GM21390 (cell line): ENCODE data around the gene CUTA.

Experiments
- ATAC-seq: cut with Tn5 transposase; IDR thresholded peaks from one replicate; pipeline ENCODE4 v1.9.1; 2021; ENCODE audit not compliant: unreplicated experiment

The CUTA gene

GRCh38 chr6:33439956-33440648 is 22.2 kb upstream of the CUTA start:
- no peak for ATAC-seq

DNA sequence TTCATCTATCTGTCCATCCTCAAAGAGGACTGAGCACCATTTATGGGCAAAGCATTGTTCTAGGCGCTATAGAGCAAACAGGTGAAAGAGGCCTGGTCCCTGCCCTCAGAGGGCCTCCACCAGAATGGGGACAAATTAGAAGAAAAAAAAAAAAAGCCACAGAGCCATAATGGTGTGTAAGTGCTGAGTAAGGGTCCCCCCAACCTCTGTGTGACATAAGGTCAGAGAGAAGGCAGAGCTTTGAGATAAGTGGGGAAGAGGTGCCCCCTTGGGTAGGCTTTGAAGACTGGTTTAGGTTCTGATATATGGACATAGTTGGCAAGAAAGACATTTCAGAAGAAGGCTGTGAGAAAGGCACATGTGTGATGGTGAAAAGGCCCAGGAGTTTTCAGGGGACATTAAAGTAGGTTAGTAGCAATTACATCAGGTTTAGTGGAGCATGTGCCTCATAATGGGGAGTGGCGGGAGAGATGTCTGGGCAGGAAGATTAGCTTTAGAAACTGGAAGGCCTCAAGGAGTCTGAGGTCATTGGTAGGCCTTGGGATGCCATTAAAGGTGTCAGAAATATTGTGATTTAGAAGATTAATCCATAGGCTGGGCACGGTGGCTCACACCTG is 21.2 kb upstream of the CUTA start:
- no peak for ATAC-seq

DNA sequence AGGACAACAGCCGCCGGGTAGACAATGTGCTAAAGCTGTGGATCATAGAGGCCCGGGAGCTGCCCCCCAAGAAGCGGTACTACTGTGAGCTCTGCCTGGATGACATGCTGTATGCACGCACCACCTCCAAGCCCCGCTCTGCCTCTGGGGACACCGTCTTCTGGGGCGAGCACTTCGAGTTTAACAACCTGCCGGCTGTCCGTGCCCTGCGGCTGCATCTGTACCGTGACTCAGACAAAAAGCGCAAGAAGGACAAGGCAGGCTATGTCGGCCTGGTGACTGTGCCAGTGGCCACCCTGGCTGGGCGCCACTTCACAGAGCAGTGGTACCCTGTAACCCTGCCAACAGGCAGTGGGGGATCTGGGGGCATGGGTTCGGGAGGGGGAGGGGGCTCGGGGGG is 19.8 kb upstream of the CUTA start:
- no peak for ATAC-seq

DNA sequence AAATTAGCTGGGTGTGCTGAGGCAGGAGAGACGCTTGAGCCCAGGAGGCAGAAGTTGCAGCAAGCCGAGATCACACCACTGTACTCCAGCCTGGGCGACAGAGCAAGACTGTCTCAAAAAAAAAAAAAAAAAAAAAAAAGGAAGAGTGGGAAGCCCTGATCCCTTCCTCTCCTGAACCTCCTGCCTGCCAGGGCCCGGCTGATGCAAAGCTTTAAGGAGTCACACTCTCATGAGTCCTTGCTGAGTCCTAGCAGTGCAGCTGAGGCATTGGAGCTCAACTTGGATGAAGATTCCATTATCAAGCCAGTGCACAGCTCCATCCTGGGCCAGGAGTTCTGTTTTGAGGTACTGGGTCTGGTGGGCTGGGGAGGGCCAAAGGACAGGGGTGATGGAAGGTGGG is 17.1 kb upstream of the CUTA start:
- ATAC-seq: no peak

GRCh38 chr6:33433544-33434191 is 15.8 kb upstream of the CUTA start:
- ATAC-seq: no peak

DNA sequence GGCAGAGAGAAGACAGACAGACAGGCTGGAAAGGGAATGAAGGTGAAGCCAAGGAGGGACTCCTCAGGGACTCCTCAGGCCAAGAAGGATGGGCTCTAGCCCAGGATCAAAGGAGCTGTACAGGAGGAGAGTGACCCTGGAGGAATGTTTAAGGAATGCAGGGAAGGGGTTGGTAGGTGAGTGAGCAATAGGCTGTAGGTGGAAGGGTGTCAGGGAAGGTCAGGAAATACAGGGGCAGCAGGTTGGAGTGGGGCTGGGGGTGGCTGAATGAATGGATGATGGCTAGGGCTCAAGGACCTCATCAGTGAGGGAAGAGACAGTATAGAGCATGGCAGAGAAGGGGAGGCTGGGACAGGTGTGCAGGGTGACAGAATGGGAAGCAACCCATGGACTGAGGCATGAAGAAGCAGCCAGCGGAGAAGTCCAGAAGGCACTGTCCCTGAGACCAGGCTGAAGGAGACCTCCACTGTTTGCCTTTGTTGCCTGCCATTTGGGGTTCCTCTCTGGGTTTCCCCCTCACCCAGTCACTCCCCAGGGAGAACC is 15.2 kb upstream of the CUTA start:
- no peak for ATAC-seq

- ATAC-seq: no peak
Observed at GRCh38 chr6:33432546-33432945, 14.6 kb upstream of the CUTA start.

DNA sequence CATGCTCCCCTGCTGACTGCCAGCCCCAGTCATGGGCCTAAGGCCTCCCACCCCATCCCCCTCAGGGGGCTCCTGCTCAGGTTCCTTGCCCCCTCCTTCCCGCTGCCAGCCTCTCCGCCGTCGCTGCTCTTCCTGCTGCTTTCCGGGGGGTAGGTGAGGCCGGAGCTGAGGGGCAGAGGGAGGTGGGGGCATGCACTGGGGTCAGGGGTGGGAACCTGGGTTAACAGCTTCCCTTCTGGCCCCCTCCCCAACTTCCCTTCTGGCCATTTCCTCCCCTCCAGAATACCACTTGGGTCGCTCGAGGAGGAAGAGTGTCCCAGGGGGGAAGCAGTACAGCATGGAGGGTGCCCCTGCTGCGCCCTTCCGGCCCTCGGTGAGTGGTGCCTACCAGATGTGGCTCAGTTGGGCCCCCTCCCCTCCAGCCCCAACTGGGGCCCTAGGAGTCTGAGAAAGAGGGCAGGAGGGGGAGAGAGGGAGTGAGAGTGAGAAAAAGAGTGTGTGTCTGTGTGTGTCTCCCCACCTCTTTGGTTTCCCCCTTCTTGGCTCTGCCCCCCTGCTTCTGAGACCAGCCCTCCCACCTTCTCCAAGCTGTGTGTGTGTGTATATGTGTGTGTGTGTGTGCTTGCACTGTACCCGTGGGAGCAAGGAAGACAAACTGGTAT is 14.1 kb upstream of the CUTA start:
- ATAC-seq: no peak

DNA sequence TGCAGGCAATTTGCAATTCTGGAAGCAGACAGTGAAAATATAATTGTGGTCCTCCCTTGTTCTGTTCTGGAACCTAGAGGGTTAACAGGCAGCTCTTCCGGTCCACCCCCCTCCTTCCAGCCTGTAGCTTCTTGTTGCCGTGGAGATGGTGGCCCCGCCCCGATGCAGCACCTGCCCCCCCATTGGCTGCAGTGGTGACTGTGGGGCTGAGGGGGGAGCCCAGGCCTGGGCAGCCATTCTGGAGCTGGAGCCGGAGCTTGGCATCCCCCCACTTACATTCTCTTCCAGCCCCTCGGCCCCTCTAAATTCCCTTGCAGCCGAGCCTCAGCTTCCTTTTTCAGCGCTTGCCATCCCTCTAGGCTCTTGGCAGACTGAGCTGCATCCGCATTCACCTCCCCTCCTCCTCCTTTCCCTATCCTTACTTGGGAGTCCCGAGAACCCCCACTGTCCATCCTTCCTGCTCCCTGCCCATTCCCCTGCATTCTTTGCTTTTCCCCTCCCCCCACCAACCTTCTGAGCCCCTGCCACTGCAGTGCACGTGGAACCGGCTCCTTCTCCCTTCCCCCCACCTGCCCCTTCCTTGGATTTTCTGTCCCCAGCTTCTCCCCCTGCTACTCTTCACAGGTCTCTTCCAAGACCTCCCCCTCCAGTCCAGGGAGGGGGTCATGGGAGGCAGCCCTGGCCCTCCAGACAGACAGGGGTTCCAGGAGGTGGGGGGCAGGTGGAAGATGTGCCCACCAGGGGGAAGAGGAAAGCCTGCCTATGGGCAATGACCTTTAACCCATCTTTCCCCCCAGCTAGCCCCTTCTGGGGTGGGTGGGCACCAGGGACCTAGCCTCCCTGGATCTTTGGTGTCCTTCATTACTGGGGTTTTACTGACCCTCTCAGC is 13.3 kb upstream of the CUTA start:
- no peak for ATAC-seq

GRCh38 chr6:33430334-33430733 is 12.4 kb upstream of the CUTA start:
- no peak for ATAC-seq

DNA sequence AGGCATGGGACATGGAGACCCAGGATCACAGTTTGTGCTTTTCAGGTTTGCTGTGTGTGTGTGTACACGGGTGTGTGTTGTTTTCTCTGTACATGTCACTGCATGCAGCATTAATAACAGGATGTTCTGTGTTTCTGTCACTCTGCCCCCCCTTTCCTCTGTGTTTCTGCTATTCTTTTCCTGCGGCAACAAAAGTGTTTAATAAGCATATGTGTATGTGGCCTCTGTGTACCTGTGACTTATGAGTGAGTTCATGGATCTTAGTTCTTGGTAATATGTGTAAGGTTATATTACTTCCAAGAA is 11.8 kb upstream of the CUTA start:
- ATAC-seq: no peak

DNA sequence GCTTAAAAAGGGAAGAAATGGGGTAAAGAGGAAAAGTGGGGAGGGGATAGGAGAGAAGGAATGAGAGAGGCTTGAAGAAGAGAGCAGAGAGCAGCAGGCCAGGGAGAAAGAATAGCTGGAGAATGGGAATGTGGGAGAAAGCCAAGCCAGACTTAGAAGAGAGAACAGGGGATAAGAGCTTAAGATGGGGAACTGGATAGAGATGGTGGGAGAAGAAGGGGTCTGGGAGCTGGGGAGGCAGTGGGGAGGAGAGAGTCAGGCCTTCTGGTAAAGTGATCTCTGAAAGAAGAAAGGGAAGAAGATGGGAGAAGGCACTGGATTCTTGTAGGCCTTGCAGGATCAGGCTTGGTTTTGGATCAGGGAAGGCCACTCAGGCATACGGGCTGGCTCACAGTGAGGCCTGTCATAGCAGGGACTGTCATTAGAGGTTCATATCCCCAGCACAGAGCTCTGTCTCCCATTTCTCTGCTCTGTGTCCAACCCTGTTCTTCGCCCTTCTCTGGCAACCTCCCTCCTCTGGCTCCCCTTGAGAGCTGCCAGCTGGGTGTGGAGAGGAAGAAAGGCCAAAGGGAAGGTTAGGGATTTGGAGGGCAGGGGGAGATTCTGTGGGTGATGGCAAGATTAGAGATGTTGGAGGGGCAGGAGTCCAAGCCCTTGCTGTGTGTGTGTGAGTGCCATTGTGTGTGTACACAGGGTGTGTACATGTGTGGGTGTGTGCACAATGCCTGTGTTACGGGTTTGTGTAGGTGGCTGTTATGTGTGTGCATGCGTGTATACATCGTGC is 11.3 kb upstream of the CUTA start:
- no peak for ATAC-seq

DNA sequence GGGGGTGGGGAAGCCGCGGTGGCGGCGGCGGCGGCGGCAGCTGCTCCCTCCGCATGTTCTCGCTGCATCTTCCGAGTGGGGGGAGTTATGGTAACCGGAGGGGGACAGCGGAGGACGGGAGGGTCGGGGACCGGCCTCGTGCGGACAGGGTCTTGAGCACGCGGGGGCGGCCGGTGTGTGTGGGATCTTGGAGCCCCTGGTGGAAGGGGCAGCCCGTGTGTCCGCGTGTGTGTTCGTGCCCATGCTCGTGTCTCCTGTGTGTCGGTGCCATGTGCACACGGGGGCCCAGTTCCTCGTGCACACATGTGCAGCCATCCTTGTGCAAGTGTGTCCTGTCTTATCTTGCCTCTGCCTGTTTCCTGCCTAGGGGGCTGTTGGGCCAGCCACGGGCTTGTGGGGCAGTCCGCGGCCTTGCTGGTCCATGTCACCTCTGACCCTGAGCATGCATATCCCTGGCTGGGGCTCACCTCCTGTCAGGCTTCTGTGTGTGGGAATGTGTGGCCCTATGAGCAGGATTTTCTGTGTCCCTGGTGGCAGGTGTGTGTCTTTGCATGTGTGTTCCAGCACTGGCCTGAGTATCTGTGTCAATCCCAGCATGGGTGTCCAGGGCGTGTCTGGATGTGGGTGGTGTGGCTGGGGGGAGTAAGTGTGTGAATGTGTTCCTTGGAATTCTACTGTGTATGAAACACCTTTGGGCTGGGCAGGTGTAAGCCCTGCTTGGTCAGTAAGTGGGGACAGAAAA is 10.5 kb upstream of the CUTA start:
- no peak for ATAC-seq

DNA sequence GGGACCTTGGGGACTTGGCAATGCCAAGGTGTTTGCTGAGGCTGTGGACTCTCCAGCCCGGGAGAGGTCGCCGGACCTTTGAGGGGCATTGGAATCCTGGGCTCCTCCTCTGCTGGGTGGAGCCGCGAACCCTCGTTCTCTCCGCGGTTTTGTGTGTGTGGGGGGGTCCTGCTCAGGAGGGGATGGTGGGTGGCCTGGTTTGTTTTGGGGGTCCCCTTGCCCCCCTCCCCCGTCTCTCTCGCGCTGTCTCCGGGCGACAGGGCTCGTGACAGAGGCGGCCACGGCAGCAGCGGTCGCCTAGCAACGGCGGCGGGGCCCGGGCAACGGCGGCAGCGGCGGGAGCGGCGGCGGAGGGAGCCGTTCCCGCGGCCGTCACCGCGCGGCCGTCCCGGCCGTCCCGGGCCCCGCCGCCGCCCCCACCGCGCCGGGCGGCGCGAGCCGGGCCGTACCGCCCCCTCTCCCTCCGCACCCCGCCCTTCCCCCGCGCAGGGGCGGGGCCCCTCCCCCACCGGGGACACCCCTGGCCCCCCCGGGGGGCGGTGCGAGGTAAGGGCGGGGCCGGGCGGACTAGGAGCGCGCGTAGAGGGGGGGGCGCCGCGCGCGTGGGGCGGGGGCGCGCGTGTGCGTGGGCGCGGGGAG is 9.8 kb upstream of the CUTA start:
- no peak for ATAC-seq

DNA sequence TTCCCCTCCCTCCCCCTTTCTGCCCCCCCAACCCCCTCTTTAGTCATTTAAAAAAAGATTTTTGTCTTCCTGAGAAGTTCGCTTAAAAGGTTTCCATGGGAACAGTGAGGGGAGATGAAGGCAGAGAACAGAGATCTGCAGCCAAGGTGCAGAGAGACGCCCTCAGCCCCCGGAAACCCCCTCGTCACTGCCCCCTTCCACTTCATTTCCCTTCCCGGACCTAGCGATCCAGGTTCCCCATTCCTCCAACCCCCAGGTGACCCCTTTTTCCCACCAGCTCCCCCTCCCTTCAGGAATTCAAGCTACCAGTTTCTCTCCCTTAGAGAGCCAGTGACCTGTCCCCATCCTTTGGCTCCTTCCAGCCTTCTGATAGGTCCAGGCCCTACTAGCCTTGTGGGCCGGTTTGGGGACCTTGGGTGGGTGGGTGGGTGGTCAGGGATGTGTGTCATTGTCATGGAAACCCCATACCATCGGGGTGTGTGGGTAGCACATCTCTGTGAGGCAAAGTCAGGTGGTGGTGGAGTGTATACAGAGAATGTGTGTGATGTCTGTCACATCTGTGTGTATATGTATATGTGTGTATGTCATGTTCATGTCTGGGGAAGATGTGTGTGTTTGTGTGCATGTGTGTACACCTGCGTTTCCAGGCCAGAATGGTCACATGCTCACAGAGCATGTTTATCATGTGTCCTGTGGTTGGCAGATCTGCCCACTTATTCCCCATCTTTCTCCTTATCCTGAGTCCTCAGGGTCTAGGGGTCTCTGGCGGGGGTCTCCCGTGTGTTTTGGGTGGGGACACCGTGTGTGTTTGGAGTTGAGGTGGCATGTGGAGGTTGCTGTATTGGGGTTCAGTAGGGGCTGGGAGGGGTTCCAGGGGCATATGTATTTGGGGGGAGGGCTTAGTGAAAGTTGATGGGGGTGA is 8.9 kb upstream of the CUTA start:
- no peak for ATAC-seq

DNA sequence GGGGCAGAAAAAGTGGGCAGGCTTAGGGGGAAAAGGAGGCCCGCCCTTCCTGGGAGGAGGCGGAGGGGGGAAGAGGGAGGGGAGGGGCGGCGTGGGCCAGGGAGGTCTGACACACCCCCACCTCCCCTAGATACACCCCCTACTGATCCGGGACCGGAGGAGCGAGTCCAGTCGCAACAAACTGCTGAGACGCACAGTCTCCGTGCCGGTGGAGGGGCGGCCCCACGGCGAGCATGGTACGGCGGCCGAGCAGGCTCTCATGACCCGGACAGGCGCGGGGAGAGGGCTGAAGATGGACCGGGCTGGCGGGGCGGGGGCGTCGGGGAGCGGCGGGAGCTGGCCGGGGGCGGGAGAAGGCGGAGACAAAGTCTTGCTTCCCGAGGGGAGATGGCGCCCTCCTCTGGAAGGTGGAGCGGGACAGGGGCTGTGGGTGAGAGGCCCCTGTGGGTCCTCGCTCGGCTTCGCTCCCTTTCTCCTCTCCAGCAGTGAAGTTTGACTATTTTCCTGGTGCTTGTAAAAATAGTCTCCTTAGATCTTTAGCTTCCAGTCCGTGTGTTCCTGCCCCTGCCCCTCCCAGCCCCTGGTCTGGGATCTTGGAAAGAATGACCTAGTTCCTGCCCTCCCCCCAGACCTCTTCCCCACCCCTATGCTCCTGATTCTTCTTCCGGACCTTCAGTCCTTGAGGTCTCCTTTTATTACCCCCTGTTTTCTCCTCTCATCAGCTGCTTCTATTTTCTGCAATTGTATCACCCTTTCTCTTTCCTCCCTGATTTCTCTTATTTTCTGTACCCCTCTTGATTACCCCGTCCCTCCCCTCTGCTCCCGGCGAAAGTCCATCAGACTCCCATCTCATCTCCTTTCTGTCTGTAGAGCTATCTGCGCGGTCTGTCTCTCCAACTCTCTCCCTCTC is 8.0 kb upstream of the CUTA start:
- ATAC-seq: no peak
